IMR-90 (cell line): ENCODE data around the gene KIF13A. TPM values are rescaled to one million over a fixed set of nuclear protein-coding genes. Genes with fewer than 3 reads are reported as not detected.

Source experiments
- ATAC-seq: fragments of 200-7000 bp; cut with Tn5 transposase; 2 replicates; pipeline ENCODE4 v1.9.1; 2020; ENCODE audit warnings: low read depth, mild to moderate bottlenecking, moderate library complexity
- BruUV-seq: library from RNA; stranded (reverse); fragments of 400-500 nt; replicated peaks from 2 replicates; lab custom pipeline; 2021; lab: Mats Ljungman, UMichigan
- CTCF ChIA-PET: fragments of 300-600 bp; formaldehyde crosslinking; extraction: SDS; loops from one replicate; lab custom pipeline; 2021; ENCODE audit warnings: antibody characterized with exemption; lab: Yijun Ruan, JAX
- POLR2A ChIA-PET: fragments of 300-600 bp; sonication (Branson Sonifier 250); formaldehyde crosslinking; loops from one replicate; lab custom pipeline; 2022; ENCODE audit warnings: antibody characterized with exemption; ENCODE audit not compliant: unreplicated experiment; lab: Charles Lee
- DNase-seq: peaks from one replicate; pipeline ENCODE4 v3.0.0; 2013
- H2AFZ ChIP-seq: replicated peaks from 2 replicates; pipeline ENCODE3; 2013; ENCODE audit warnings: low read length, mild to moderate bottlenecking; ENCODE audit not compliant: poor library complexity
- H2AK5ac ChIP-seq: 2 replicates; pipeline ENCODE4 v1.6.1; 2013; ENCODE audit warnings: low read depth, low read length, inconsistent platforms
- H2AK9ac ChIP-seq: replicated peaks from 2 replicates; pipeline ENCODE3; 2013; ENCODE audit warnings: mild to moderate bottlenecking, low read depth, low read length, moderate library complexity; ENCODE audit not compliant: poor library complexity
- H2BK120ac ChIP-seq: 2 replicates; pipeline ENCODE4 v1.6.1; 2013; ENCODE audit warnings: low read depth, low read length, inconsistent platforms
- H2BK15ac ChIP-seq: 3 replicates; pipeline ENCODE4 v1.6.1; 2013; ENCODE audit warnings: low read depth, low read length, inconsistent platforms
- H2BK20ac ChIP-seq: 2 replicates; pipeline ENCODE4 v1.6.1; 2013; ENCODE audit warnings: low read depth, mild to moderate bottlenecking, inconsistent platforms, low read length, moderate library complexity
- H2BK5ac ChIP-seq: 2 replicates; pipeline ENCODE4 v1.6.1; 2013; ENCODE audit warnings: mild to moderate bottlenecking, low read depth, low read length, inconsistent platforms; ENCODE audit not compliant: poor library complexity, severe bottlenecking
- H3K14ac ChIP-seq: replicated peaks from 2 replicates; pipeline ENCODE4 v1.6.1; 2013; ENCODE audit warnings: low read depth, low read length, inconsistent platforms
- H3K18ac ChIP-seq: 2 replicates; pipeline ENCODE4 v1.6.1; 2013; ENCODE audit warnings: low read depth, low read length, control low read depth
- H3K23ac ChIP-seq: 2 replicates; pipeline ENCODE4 v1.6.1; 2013; ENCODE audit warnings: low read depth, low read length, inconsistent platforms
- H3K27ac ChIP-seq: 2 replicates; pipeline ENCODE4 v1.5.1; 2013; ENCODE audit warnings: mild to moderate bottlenecking, control low read depth, low read length; ENCODE audit not compliant: insufficient read depth
- H3K27me3 ChIP-seq: 2 replicates; pipeline ENCODE4 v1.6.1; 2013; ENCODE audit warnings: low read length; ENCODE audit not compliant: control insufficient read depth, insufficient read depth
- H3K36me3 ChIP-seq: 2 replicates; pipeline ENCODE4 v1.6.1; 2013; ENCODE audit warnings: low read length, mixed read lengths; ENCODE audit not compliant: control insufficient read depth, insufficient read depth
- H3K4ac ChIP-seq: 2 replicates; pipeline ENCODE4 v1.6.1; 2013; ENCODE audit warnings: low read depth, low read length, inconsistent platforms
- H3K4me1 ChIP-seq: 2 replicates; pipeline ENCODE4 v1.6.1; 2013; ENCODE audit warnings: low read length, mixed read lengths; ENCODE audit not compliant: control insufficient read depth, insufficient read depth
- H3K4me2 ChIP-seq: 2 replicates; pipeline ENCODE4 v1.6.1; 2013; ENCODE audit warnings: low read depth, mild to moderate bottlenecking, control low read depth, low read length, moderate library complexity
- H3K4me3 ChIP-seq: 2 replicates; pipeline ENCODE4 v1.5.1; 2013; ENCODE audit warnings: low read depth, mild to moderate bottlenecking, control low read depth, low read length, moderate library complexity; ENCODE audit not compliant: insufficient read depth
- H3K56ac ChIP-seq: 2 replicates; pipeline ENCODE4 v1.6.1; 2013; ENCODE audit warnings: low read length, inconsistent platforms; ENCODE audit not compliant: insufficient read depth; ENCODE audit errors: extremely low read depth
- H3K79me1 ChIP-seq, 2 experiments: 2 replicates each; pipeline ENCODE4 v1.6.1; 2013; ENCODE audit warnings: low read length in 2 of 2, inconsistent platforms in 1 of 2, low read depth in 1 of 2
- H3K9ac ChIP-seq: 2 replicates; pipeline ENCODE4 v1.6.1; 2013; ENCODE audit warnings: low read depth, low read length, control low read depth
- H3K9me1 ChIP-seq: 2 replicates; pipeline ENCODE4 v1.6.1; 2013; ENCODE audit warnings: low read length, inconsistent platforms; ENCODE audit not compliant: insufficient read depth
- H3K9me3 ChIP-seq: 2 replicates; pipeline ENCODE4 v1.6.1; 2013; ENCODE audit warnings: low read length; ENCODE audit not compliant: control insufficient read depth, insufficient read depth
- H4K20me1 ChIP-seq: 2 replicates; pipeline ENCODE4 v1.6.1; 2013; ENCODE audit warnings: low read length, inconsistent platforms; ENCODE audit not compliant: insufficient read depth
- H4K5ac ChIP-seq: 2 replicates; pipeline ENCODE4 v1.6.1; 2013; ENCODE audit warnings: mild to moderate bottlenecking, low read depth, low read length, control low read depth
- H4K8ac ChIP-seq, 2 experiments: 2 replicates each; pipeline ENCODE4 v1.6.1; 2013; ENCODE audit warnings: low read depth in 2 of 2, low read length in 2 of 2, control low read depth in 1 of 2, inconsistent platforms in 1 of 2
- H4K91ac ChIP-seq: 2 replicates; pipeline ENCODE4 v1.6.1; 2013; ENCODE audit warnings: low read depth, low read length, inconsistent platforms; ENCODE audit not compliant: insufficient read depth
- CEBPB ChIP-seq: IDR thresholded peaks from 2 replicates; pipeline ENCODE4 v1.6.1; 2012; ENCODE audit warnings: low read depth, low read length, improper control_type of control experiment
- FOS ChIP-seq: fragments of 150-350 bp; IDR thresholded peaks from 2 replicates; pipeline ENCODE4 v1.6.1; 2016; ENCODE audit warnings: low read depth, low read length
- RFX5 ChIP-seq: IDR thresholded peaks from 2 replicates; pipeline ENCODE4 v1.8.0; 2012; ENCODE audit warnings: low read depth, mild to moderate bottlenecking, low read length, moderate library complexity
- WGBS, 2 experiments: methylation state at CpG; one replicate each; pipeline versions ENCODE4 v1.1.5 to v1.1.7; 2013; ENCODE audit warnings: missing lambda C conversion rate in 2 of 2; ENCODE audit not compliant: insufficient read length in 1 of 2; ENCODE audit errors: extremely low coverage in 2 of 2; 5-methylcytosine and 5-hydroxymethylcytosine counted together
- dilution Hi-C: fragments of 300-500 bp; cut with HindIII; formaldehyde crosslinking; loops from one replicate; pipeline ENCODE4 v1.14.3; 2018; ENCODE audit warnings: low sequenced_read_pairs; ENCODE audit not compliant: unreplicated experiment
- in situ Hi-C: fragments of 300-500 bp; cut with MboI; formaldehyde crosslinking; loops from 3 replicates; pipeline ENCODE4 v1.14.3; 2019; ENCODE audit warnings: low sequenced_read_pairs, inconsistent platforms, mixed read lengths
- intact Hi-C: fragments of 100-400 bp; cut with micrococcal nuclease; formaldehyde crosslinking; loops from 2 replicates; pipeline ENCODE4 v1.10.0; 2022
- polyA plus RNA-seq, 3 experiments: library from polyadenylated mRNA; depleted of rRNA; stranded (reverse); fragments of >200 nt; gene quantifications; 2 replicates each; pipeline ENCODE4 v1.2.3, GENCODE V29; 2012; ENCODE audit warnings: low replicate concordance in 1 of 3
- total RNA-seq: library from RNA; depleted of rRNA; stranded (reverse); fragments of >200 nt; gene quantifications from 2 replicates; pipeline ENCODE4 v1.2.3, GENCODE V29; 2012

KIF13A gene
- total and polyA plus RNA-seq, 2 of the 4 experiments (the other 2 are of a cell fraction), result 23.3 to 51.8 TPM

GRCh38 chr6:17938901-17939300, 48.5 kb downstream of the KIF13A start:
- no peak overlapping the region for H3K23ac ChIP-seq
- peaks cover 5% of the 10 kb centered on the region; the same call in 1 of the 2 replicates for H3K9me1 ChIP-seq
- H2AK5ac ChIP-seq, result no peak overlapping the region
- TF ChIP-seq CEBPB, result peak; percentile 75
- peak; percentile 35; the same call in 1 of the 2 replicates for TF ChIP-seq FOS
- no peak for TF ChIP-seq RFX5
- BruUV-seq, result no TSS peak
- intact Hi-C loops, result no loop called here
- H3K36me3 ChIP-seq, result no peaks in the 10 kb centered on the region
- no peak overlapping the region for H2BK15ac ChIP-seq
- H4K8ac ChIP-seq, result no peak overlapping the region
- 100% methylated on average over 1 of the region's 2 CpGs; no CpG with 5 or more reads in 1 of the 2 experiments for WGBS, 2 experiments
- ChIA-PET CTCF (no interaction called here), POLR2A (no interaction called here)
- H3K4me3 ChIP-seq, result no peak overlapping the region
- peaks cover 4% of the 10 kb centered on the region for H3K4me1 ChIP-seq
- 0 out of 2 replicates have a peak, but pooled peaks cover 2% of the 10 kb centered on the region for H3K9me3 ChIP-seq
- H3K14ac ChIP-seq, result no peak overlapping the region
- H3K27me3 ChIP-seq, result no peaks in the 10 kb centered on the region
- H2BK5ac ChIP-seq, result no peak overlapping the region
- H2BK120ac ChIP-seq, result no peak overlapping the region
- no peak overlapping the region for H3K56ac ChIP-seq
- no peak overlapping the region for H2AK9ac ChIP-seq
- ATAC-seq (peak; percentile 59), DNase-seq (peak; percentile 81)
- H3K79me1 ChIP-seq, result peaks cover 40 to 74% of the 10 kb centered on the region in 2 experiments
- no peak overlapping the region for H3K18ac ChIP-seq
- H4K20me1 ChIP-seq, result no peaks in the 10 kb centered on the region
- dilution Hi-C loops, result no loop called here
- H4K5ac ChIP-seq, result no peak overlapping the region
- H2AFZ ChIP-seq, result no peak overlapping the region
- H3K9ac ChIP-seq, result no peak overlapping the region
- no peak overlapping the region for H2BK20ac ChIP-seq
- in situ Hi-C loops, result no loop called here
- no peak overlapping the region for H4K91ac ChIP-seq
- no peak overlapping the region for H3K4me2 ChIP-seq
- no peak overlapping the region for H3K27ac ChIP-seq
- H3K4ac ChIP-seq, result no peak overlapping the region
